ENCODE results near the gene TENM3. TPM values are rescaled to one million over a fixed set of nuclear protein-coding genes. Genes with fewer than 3 reads are reported as not detected.

Gene TENM3
- total and polyA plus RNA-seq, 2 donors from 2014 or later: 0.58 to 6.8 TPM

- DNase-seq (no peak), FAIRE-seq (no peak)
- Histone ChIP-seq H3K4me1 (ENCODE audit: control insufficient read depth in 2 of 3, insufficient read depth in 2 of 3, low read depth in 1 of 3, low read length in 3 of 3) (no peaks in the 10 kb centered on the region), H3K9me3 (ENCODE audit: control insufficient read depth in 2 of 3, insufficient read depth in 1 of 3, low read length in 3 of 3) (peaks cover 0 to 6% (median 0%) of the 10 kb centered on the region in 3 donors), H3K27me3 (ENCODE audit: control insufficient read depth, insufficient read depth, low read length) (no peaks in the 10 kb centered on the region), H3K9ac (ENCODE audit: low read length in 3 of 3) (no peak overlapping the region), H3K36me3 (ENCODE audit: control insufficient read depth in 2 of 3, insufficient read depth in 3 of 3, low read length in 3 of 3) (no peaks in the 10 kb centered on the region), H3K27ac (ENCODE audit: low read depth in 2 of 2, low read length in 2 of 2) (no peak overlapping the region), H3K4me3 (ENCODE audit: low read length in 3 of 3) (no peak overlapping the region)
- intact Hi-C loops (cut with DNase I): no loop called here
- TF ChIP-seq CTCF (IDR thresholded peaks at IDR 0.05; ENCODE audit: borderline replicate concordance, extremely low read depth, insufficient read depth): no peak
Measured at GRCh38 chr4:182413550-182413949, 170.3 kb downstream of the TENM3 start.

GRCh38 chr4:182415116-182415515 is 171.9 kb downstream of the TENM3 start:
- Histone ChIP-seq H3K9ac (ENCODE audit: low read length in 3 of 3) (no peak overlapping the region), H3K36me3 (ENCODE audit: control insufficient read depth in 2 of 3, insufficient read depth in 3 of 3, low read length in 3 of 3) (no peaks in the 10 kb centered on the region), H3K4me1 (ENCODE audit: control insufficient read depth in 2 of 3, insufficient read depth in 2 of 3, low read depth in 1 of 3, low read length in 3 of 3) (no peaks in the 10 kb centered on the region), H3K9me3 (ENCODE audit: control insufficient read depth in 2 of 3, insufficient read depth in 1 of 3, low read length in 3 of 3) (peaks cover 0 to 6% (median 0%) of the 10 kb centered on the region in 3 donors), H3K27ac (ENCODE audit: low read depth in 2 of 2, low read length in 2 of 2) (no peak overlapping the region), H3K27me3 (ENCODE audit: control insufficient read depth, insufficient read depth, low read length) (no peaks in the 10 kb centered on the region), H3K4me3 (ENCODE audit: low read length in 3 of 3) (no peak overlapping the region)
- intact Hi-C loops (cut with DNase I): no loop called here
- no peak for FAIRE-seq
- no peak for TF ChIP-seq CTCF (IDR thresholded peaks at IDR 0.05; ENCODE audit: borderline replicate concordance, extremely low read depth, insufficient read depth)
- DNase-seq: no peak

- Histone ChIP-seq H3K36me3 (ENCODE audit: control insufficient read depth in 2 of 3, insufficient read depth in 3 of 3, low read length in 3 of 3) (no peaks in the 10 kb centered on the region), H3K27ac (ENCODE audit: low read depth in 2 of 2, low read length in 2 of 2) (no peak overlapping the region), H3K27me3 (ENCODE audit: control insufficient read depth, insufficient read depth, low read length) (no peaks in the 10 kb centered on the region), H3K4me1 (ENCODE audit: control insufficient read depth in 2 of 3, insufficient read depth in 2 of 3, low read depth in 1 of 3, low read length in 3 of 3) (no peaks in the 10 kb centered on the region), H3K4me3 (ENCODE audit: low read length in 3 of 3) (no peak overlapping the region), H3K9me3 (ENCODE audit: control insufficient read depth in 2 of 3, insufficient read depth in 1 of 3, low read length in 3 of 3) (peaks cover 0 to 6% (median 0%) of the 10 kb centered on the region in 3 donors), H3K9ac (ENCODE audit: low read length in 3 of 3) (no peak overlapping the region)
- intact Hi-C loops (cut with DNase I): no loop called here
- no peak for TF ChIP-seq CTCF (IDR thresholded peaks at IDR 0.05; ENCODE audit: borderline replicate concordance, extremely low read depth, insufficient read depth)
- FAIRE-seq (no peak), DNase-seq (no peak)
Measured at GRCh38 chr4:182416067-182416466, 172.9 kb downstream of the TENM3 start.
